ENCODE measurements around the gene RSPO3.
A peak's percentile ranks its signal among the peaks of the same experiment; 100 is the strongest.

The RSPO3 gene

DNA sequence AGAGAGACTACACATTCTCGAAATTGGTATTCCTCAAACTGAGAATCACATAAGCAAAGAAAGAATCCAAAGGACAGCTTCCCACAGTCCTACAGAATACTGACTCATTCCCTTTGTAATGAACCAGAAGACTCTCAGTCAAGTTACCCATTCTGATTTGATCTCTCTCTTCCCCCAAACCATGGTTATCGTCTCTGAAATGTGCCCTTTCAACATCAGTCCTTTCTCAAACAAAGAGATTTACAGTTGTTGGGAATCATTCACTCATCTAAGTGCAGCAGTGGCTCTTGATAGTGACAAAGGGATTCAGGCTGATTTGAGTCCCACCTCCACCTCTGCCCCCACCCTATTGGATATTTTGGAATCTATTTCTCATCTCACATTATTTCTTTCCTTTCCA lies 15.0 kb upstream of the RSPO3 start:
- no peak overlapping the region for H3K4me3 ChIP-seq (ENCODE audit: low read depth, low read length)
- DNase-seq (ENCODE audit: low read depth), result peak; percentile 76

GRCh38 chr6:127107916-127108315 lies 10.6 kb upstream of the RSPO3 start:
- DNase-seq (ENCODE audit: low read depth), result no peak
- H3K4me3 ChIP-seq (ENCODE audit: low read depth, low read length), result no peak overlapping the region

DNA sequence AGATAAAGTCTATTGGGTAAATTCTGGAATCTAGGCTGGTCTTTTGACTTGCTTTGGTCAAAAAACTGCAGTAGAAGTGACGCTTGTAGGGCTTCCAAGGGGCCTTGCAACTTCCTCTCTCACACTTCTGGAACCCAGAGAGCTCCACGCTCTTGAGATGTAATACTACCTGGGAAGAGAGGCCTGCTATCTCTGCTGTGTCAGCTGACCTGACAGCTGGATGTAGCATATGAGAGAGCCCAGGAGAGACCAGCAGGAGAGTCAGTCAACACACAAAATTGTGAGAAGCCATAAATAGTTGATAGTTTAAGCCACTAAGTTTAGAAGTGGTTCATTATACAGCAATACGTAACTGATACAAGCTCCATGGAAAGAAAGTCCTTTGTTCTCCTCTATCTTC lies 7.8 kb upstream of the RSPO3 start:
- DNase-seq (ENCODE audit: low read depth), result no peak
- no peak overlapping the region for H3K4me3 ChIP-seq (ENCODE audit: low read depth, low read length)

GRCh38 chr6:127111526-127111925 lies 6.9 kb upstream of the RSPO3 start:
- no peak for DNase-seq (ENCODE audit: low read depth)
- no peak overlapping the region for H3K4me3 ChIP-seq (ENCODE audit: low read depth, low read length)

- no peak overlapping the region for H3K4me3 ChIP-seq (ENCODE audit: low read depth, low read length)
- DNase-seq (ENCODE audit: low read depth), result no peak
These were observed 4.2 kb upstream of the RSPO3 start for GRCh38 chr6:127114214-127114760.

DNA sequence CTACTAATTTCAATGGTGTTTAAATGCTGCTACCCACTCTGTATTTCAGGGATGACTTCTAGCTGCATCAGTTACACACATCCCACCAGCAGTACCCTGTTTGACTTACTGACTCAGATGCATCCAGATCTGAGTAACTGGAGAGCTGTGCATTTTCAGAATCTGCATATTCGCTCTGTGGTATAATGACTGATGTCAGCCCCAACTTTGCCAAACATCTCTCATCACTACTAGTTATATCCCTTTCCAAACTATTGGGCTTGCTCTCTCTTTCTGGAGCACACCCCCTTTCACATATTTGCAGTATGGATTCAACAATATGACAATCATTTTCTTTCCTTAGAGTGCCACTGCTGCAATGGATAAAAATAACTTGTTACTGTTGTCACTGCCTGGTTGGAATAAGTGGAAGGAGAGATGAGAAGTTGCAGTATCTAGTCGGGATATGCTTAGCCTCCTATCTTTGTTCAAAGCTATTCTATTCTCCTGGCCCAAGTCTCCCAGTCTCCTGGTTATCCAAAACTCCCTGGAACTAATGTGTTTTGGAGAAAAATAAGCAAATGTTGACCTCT lies 3.3 kb upstream of the RSPO3 start:
- H3K4me3 ChIP-seq (ENCODE audit: low read depth, low read length), result no peak overlapping the region
- DNase-seq (ENCODE audit: low read depth), result peak; percentile 67

- no peak for DNase-seq (ENCODE audit: low read depth)
- H3K4me3 ChIP-seq (ENCODE audit: low read depth, low read length), result no peak overlapping the region
These were observed 2.7 kb upstream of the RSPO3 start for GRCh38 chr6:127115746-127116145.

DNA sequence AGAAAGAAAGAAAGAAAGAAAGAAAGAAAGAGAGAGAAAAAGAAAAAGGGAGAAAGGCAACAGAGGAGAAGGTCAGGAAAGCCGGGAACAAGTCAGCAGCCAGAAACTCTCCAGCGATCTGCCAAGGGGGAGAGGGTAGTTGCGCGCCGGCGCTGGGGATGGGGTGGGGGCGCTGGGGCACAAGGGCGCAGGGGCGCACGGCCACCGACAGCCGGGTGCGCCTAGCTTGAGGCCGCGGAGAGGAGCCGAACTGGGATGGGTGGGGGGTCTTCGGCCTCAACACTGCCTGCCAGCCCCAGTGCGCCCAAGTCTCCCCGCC lies 533 bp upstream of the RSPO3 start:
- peak overlapping the region; percentile 53 for H3K4me3 ChIP-seq (ENCODE audit: low read depth, low read length)
- DNase-seq (ENCODE audit: low read depth), result no peak

DNA sequence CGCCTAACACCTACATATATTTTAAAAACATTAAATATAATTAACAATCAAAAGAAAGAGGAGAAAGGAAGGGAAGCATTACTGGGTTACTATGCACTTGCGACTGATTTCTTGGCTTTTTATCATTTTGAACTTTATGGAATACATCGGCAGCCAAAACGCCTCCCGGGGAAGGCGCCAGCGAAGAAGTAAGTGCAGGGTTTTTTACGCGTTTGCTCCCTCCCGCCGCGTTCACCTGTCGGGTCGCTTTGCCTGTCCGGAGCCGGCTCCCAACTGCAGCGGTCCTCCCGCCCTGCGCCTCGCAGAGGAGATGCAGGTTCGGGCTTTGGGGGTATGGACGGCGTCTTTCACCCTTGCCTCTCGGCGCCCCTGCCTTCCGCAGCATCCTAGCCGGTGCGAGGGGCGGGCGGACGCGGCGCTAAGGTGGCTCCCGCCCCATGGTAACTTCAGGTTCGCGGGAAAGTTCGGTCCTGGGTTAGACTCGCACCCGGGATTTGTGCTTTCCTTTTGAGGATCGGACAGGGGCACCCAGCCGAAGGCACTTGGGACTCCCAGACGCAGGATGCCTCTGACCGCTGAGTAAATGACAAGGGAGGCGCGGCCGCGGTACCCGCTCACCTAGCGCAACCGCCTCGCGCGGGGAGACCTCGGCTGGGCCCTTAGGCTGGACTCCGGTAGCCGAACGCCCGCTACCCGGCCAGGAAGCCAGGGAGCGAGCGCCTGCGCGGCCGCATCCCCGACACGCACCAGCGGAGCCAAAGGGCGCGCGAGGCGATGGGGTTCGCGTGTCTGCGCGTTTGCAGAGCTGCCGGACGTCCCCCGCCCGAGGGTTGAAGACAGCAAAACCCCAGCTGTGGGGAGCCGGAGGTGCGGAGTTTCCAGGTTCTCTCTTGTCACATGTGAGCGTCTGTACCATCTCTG lies 891 bp downstream of the RSPO3 start:
- DNase-seq (ENCODE audit: low read depth), result no peak
- H3K4me3 ChIP-seq (ENCODE audit: low read depth, low read length), result peak overlapping the region; percentile 53

- no peak for DNase-seq (ENCODE audit: low read depth)
- peak overlapping the region; percentile 53 for H3K4me3 ChIP-seq (ENCODE audit: low read depth, low read length)
These were observed 1.7 kb downstream of the RSPO3 start for GRCh38 chr6:127120023-127120786.

DNA sequence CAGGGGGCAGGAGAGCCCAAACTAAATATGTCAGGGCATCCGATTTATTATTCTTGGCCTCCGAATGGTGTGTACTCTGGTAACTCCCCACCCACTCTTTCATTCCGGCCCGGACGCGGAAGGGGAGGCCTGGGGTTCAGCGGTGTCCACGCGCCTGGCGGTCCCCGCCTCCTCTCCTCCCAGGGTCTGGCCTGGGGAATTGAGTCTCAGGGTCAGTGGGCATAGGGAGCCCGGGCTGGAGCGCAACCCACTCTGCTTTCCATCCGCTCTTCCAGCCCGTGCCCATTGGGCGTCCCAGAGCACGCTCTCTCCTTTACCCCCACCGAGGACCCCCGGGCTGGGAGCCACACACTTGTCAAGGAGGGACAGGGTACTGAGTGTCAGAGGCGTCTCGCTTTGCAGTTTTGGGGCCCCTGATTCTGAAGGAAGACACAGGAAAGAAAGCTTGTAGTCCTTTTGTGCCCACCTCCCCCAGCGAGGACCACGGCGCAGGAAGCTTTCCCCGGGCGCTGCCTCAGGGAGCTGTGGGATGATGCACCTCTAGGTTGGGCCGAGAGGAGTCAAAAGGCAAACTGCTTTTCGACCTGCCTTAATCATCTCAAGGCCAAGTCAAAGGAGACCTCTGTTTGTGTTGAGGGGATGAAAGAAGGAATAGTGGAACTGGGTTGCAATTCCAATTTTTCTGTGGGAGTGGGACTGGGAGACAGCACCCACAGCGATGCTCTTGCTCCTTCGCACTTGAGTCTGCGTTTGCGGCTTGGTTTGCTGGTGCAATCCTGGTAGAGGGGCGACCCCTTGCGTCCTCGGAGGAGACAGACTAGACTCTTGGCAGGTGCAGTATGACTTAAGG lies 2.5 kb downstream of the RSPO3 start:
- peak overlapping the region; percentile 53 for H3K4me3 ChIP-seq (ENCODE audit: low read depth, low read length)
- peak; percentile 53 for DNase-seq (ENCODE audit: low read depth)

DNA sequence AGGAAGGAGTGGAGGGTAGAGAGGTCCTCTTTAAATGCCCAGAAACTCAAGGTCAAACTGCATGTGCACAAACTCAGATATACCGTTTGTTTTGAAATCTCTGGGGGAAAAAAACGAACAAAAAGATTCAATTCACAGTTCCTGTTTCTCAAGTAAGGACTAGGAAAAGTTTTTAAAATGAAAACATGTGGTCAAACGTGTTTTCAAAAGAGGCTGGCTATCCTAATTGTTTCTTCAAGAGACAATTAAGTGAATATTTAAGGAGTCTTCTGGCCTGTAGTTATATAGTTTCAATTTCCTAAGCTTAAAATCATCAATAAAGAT lies 3.1 kb downstream of the RSPO3 start:
- DNase-seq (ENCODE audit: low read depth), result no peak
- no peak overlapping the region for H3K4me3 ChIP-seq (ENCODE audit: low read depth, low read length)

DNA sequence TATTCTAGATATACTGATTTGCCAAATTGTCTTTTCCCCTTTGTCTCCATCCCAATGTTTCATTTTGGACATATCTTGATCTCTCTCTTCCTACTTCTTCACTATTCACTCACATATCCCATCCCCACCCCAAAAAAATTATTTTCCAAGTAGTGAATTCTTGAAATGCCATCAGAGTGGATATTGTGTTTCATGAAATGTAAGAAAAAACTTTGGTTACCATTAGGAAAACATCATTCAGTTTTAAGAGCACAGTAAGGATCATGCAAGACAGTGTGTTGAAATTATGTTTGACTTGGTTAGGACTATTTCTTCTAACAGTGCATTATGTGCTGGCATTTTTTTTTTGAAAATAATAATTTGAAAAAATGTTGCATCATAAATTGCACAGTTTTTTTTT lies 5.7 kb downstream of the RSPO3 start:
- no peak for DNase-seq (ENCODE audit: low read depth)
- H3K4me3 ChIP-seq (ENCODE audit: low read depth, low read length), result no peak overlapping the region

- H3K4me3 ChIP-seq (ENCODE audit: low read depth, low read length), result no peak overlapping the region
- DNase-seq (ENCODE audit: low read depth), result no peak
These were observed 6.2 kb downstream of the RSPO3 start for GRCh38 chr6:127124680-127125079.

DNA sequence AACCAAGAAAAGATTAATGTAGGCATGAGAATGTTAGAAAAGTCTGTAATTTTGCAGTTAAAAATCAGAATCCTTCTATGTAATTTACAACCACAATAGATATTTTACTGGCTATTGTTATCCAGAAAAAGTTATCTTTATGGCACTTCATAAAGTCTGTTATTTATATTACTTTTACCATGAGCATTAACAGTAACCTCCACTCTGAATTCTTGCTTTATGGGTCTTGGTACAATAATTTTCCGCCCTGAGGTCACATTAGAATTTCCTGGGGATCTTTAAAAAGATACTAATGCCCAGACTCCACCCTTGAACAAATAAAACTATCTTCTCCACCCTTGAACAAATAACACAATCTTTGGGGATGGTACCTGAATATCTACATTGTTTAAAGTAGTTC lies 9.6 kb downstream of the RSPO3 start:
- DNase-seq (ENCODE audit: low read depth), result no peak
- H3K4me3 ChIP-seq (ENCODE audit: low read depth, low read length), result no peak overlapping the region

DNA sequence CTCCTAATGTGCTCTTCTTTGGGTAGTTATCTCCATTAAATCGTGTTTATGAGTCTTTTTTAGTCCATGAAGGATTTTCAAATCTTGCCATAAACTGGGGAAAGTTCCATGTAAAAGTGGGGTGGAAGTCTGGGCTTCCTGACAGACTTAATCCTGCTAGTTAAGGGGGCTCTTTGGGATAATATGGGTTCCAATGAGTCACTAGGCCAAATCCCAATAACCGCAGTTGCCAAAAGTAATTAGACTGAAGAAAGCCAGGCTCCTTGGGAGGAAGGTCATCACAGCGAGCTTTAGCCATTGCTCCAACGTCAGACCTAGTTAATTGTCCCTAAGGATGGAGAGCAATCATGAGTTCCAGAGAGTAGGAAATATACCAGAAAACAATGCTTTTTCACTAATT lies 10.8 kb downstream of the RSPO3 start:
- no peak for DNase-seq (ENCODE audit: low read depth)
- H3K4me3 ChIP-seq (ENCODE audit: low read depth, low read length), result no peak overlapping the region

DNA sequence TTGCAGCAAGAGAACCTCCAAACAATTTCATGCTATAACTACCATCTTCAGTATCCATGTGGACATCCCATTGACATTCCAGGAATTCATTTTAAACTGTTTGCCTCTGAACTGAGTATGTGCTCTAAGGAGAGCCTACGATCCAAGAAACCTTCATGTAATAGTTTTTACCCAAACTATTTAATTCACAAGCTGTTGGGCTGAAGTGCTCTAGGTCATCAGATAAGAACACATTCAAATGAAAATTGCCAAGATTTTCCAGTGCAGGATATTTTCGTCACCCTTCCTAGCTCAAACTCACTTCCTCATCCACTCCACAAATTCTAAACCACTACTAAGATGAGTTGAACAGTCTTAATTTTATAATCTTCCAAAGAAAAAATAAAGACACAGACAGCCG lies 12.8 kb downstream of the RSPO3 start:
- no peak overlapping the region for H3K4me3 ChIP-seq (ENCODE audit: low read depth, low read length)
- DNase-seq (ENCODE audit: low read depth), result no peak

DNA sequence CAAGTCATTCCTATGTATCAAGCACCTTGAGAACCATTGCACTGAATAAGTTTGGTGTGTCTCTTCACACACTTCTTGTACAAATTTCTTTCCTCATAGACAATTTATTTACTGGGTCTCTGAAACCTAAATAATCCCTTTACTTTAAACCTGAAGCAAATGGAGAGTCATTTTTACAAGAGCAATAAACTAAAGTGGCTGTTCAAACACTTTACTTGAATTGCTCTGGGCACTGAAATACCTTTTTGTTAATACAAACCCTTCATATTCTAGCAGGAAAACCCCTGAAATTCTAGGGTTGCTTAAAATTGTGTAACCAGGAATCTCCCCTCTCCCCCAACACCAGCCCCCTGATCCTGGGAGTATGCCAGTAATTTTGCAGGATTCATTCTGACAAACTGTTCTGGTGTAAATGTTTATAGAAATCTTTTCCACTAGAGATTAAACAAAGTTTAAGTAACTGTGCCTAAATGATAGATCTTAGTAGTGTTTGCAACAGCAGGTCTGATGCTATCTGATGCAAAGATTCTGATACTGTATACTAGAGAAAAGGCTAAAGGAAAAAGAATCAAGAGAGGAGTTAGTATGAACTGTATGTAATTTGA lies 13.4 kb downstream of the RSPO3 start:
- no peak overlapping the region for H3K4me3 ChIP-seq (ENCODE audit: low read depth, low read length)

DNA sequence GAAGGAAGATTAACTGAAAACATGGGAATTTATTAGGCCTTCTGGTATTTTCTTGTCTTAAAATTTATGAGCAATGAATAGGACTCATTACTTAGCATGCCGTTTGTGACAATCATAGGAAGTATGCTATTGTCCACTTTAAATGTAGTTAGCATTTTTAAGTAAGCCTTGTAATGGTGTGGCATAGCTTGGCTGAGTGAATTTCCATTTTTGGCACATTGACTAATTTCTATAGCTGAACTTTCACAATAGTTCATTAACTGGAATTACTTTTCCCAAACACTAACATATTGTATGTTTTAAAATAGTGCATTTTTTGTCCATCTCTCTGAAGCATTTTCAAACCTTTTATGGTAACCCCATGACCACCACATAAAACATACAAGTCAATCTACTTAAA lies 15.7 kb downstream of the RSPO3 start:
- no peak for DNase-seq (ENCODE audit: low read depth)
- H3K4me3 ChIP-seq (ENCODE audit: low read depth, low read length), result no peak overlapping the region

More for the DNA sequence above, 13.4 kb downstream of the RSPO3 start:
- DNase-seq (ENCODE audit: low read depth), result no peak
